Skeletal muscle satellite cell (primary cell): ENCODE measurements around the gene NLN.
"Not testable (repeated sequence)": the region's sequence is repeated elsewhere in the genome, so short reads cannot be mapped to it uniquely, and the experiment has no call there.

Source experiments
- H3K27me3 ChIP-seq: 2 replicates; pipeline ENCODE4 v1.7.0; 2013; ENCODE audit warnings: low read length; ENCODE audit not compliant: control insufficient read depth, insufficient read depth
- H3K36me3 ChIP-seq: 2 replicates; pipeline ENCODE4 v1.7.0; 2013; ENCODE audit warnings: mild to moderate bottlenecking, control low read depth, low read length; ENCODE audit not compliant: insufficient read depth
- H3K4me1 ChIP-seq: 2 replicates; pipeline ENCODE4 v1.7.0; 2013; ENCODE audit warnings: low read length; ENCODE audit not compliant: control insufficient read depth, insufficient read depth
- H3K4me2 ChIP-seq: 2 replicates; pipeline ENCODE4 v1.7.0; 2013; ENCODE audit warnings: mild to moderate bottlenecking, low read length
- H3K4me3 ChIP-seq: 2 replicates; pipeline ENCODE4 v1.7.0; 2013; ENCODE audit warnings: low read length
- H3K9ac ChIP-seq: 2 replicates; pipeline ENCODE4 v1.7.0; 2013; ENCODE audit warnings: mild to moderate bottlenecking, low read depth, low read length, moderate library complexity
- H3K9me3 ChIP-seq: replicated peaks from 2 replicates; pipeline ENCODE4 v1.7.0; 2013; ENCODE audit warnings: mild to moderate bottlenecking, control low read depth, low read length

The NLN gene

DNA sequence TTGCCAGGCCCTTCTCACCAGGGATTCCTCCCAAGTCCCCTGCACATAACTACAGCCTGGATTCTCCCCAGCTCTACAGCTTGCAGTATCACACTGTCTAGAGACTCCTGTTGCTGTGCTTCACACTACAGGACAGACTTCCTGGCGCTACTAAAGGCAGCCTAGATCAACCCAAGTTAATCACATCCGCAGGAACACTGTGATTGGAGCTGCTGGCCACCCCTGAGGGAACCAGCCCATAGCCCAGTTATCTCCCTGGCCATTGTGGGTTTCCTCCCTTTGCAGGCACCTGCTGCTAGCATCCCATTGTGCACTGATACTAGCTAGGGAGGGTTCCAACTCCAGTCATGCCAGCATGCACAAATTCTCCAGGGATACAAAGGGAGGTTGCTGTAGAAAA is 53.5 kb downstream of the NLN start:
- no peak overlapping the region for H3K9ac ChIP-seq
- no peaks in the 10 kb centered on the region for H3K9me3 ChIP-seq
- H3K27me3 ChIP-seq, result no peaks in the 10 kb centered on the region
- H3K4me3 ChIP-seq, result no peak overlapping the region
- H3K36me3 ChIP-seq, result peaks cover 21% of the 10 kb centered on the region
- H3K4me1 ChIP-seq, result peaks cover 13% of the 10 kb centered on the region
- no peak overlapping the region for H3K4me2 ChIP-seq

DNA sequence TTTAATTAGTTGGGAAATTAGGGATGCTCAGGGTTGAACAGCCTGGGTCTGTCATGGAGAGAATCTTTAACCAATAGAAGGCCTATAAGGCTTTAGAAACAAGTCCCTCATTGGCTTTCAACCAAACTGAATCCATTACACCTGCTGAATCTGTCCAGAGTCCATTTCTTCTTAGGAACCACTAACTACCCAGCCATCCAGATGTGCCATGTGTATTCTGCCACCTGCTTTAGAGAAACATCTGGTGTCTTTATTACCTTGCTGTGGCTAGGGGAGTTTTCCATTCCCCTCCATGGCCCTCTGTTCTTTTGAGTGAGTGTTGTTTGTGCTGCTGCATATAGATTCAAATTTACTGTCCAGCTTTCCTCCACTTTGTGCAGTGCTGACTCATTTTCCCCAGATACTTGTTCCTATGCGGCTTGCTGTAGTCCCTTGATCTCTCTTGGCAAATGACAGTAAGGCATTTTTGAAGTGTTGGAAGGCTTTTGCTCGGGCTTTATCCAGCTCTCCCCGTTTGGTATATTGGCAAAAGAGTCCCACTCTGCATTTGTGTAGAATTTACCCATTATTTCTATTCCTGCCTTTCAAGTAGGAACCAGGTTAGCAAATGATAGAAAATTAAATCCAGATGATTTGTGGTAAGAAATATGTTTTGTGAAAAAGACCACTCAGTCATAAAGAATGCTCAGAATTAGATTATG is 54.6 kb downstream of the NLN start:
- Histone ChIP-seq H3K4me1 (peaks cover 11% of the 10 kb centered on the region), H3K4me2 (no peak overlapping the region), H3K27me3 (no peaks in the 10 kb centered on the region), H3K9me3 (no peaks in the 10 kb centered on the region), H3K9ac (no peak overlapping the region), H3K4me3 (no peak overlapping the region), H3K36me3 (peaks cover 29% of the 10 kb centered on the region)

- Histone ChIP-seq H3K4me3 (no peak overlapping the region), H3K9ac (no peak overlapping the region), H3K4me1 (peaks cover 11% of the 10 kb centered on the region), H3K4me2 (no peak overlapping the region), H3K36me3 (peaks cover 38% of the 10 kb centered on the region), H3K27me3 (no peaks in the 10 kb centered on the region), H3K9me3 (no peaks in the 10 kb centered on the region)
Measured at GRCh38 chr5:65778126-65778525, 56.1 kb downstream of the NLN start.

DNA sequence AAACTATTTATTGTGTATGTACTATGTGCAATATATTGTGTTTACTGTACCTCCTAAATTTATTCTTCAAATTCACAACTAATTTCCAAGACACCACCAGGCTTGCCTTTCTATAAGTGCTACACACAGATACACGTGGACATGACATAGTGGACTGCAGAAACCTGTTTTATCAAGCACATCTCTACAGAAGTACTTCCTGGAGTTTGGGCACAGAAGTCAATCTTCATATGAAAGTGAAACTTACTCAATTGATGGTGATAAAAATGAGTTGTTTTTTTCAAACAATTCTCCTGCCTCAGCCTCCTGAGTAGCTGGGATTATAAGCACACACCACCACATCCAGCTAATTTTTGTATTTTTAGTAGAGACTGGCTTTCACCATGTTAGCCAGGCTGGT is 57.6 kb downstream of the NLN start:
- H3K4me1 ChIP-seq, result peaks cover 7% of the 10 kb centered on the region
- H3K4me3 ChIP-seq, result no peak overlapping the region
- H3K9ac ChIP-seq, result no peak overlapping the region
- no peak overlapping the region for H3K4me2 ChIP-seq
- no peaks in the 10 kb centered on the region for H3K9me3 ChIP-seq
- H3K36me3 ChIP-seq, result peaks cover 41% of the 10 kb centered on the region
- no peaks in the 10 kb centered on the region for H3K27me3 ChIP-seq

- H3K36me3 ChIP-seq, result peaks cover 41% of the 10 kb centered on the region
- H3K27me3 ChIP-seq, H3K4me3 ChIP-seq, H3K9me3 ChIP-seq, H3K4me2 ChIP-seq, H3K4me1 ChIP-seq, H3K9ac ChIP-seq: not testable (repeated sequence)
Measured at GRCh38 chr5:65788296-65788695, 66.3 kb downstream of the NLN start.

DNA sequence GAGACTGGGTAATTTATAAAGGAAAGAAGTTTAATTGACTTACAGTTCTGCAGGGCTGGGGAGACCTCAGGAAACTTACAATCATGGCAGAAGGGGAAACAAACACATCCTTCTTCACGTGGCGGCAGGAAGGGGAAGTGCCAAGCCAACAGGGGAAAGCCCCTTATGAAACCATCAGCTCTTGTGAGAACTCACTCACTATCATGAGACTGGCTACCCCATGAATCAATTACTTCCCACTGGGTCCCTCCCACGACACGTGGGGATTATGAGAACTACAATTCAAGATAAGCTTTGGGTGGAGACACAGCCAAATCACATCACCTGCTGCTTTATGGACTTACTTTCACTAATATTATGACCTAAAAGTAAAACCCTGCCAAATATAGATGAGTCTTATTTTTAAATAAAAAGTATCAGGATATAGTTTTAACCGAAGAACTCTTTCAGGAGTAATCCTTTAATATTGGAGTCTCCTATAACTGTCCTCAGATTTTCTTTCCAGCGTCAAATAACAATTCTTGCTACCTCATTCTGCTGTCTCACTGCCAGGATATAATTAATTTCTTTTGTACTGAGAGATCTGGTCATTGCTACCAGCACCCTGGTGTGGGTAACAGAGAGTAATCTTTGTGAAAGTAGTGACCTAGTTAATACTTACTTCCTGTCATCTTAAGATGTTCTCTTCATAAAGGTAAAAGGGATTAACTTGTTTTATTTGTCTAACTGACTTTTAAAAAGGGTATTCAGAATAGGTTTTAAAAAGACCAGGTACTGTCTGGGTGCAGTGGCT is 68.6 kb downstream of the NLN start:
- Histone ChIP-seq H3K27me3 (no peaks in the 10 kb centered on the region), H3K4me3 (no peak overlapping the region), H3K36me3 (peaks cover 35% of the 10 kb centered on the region)

DNA sequence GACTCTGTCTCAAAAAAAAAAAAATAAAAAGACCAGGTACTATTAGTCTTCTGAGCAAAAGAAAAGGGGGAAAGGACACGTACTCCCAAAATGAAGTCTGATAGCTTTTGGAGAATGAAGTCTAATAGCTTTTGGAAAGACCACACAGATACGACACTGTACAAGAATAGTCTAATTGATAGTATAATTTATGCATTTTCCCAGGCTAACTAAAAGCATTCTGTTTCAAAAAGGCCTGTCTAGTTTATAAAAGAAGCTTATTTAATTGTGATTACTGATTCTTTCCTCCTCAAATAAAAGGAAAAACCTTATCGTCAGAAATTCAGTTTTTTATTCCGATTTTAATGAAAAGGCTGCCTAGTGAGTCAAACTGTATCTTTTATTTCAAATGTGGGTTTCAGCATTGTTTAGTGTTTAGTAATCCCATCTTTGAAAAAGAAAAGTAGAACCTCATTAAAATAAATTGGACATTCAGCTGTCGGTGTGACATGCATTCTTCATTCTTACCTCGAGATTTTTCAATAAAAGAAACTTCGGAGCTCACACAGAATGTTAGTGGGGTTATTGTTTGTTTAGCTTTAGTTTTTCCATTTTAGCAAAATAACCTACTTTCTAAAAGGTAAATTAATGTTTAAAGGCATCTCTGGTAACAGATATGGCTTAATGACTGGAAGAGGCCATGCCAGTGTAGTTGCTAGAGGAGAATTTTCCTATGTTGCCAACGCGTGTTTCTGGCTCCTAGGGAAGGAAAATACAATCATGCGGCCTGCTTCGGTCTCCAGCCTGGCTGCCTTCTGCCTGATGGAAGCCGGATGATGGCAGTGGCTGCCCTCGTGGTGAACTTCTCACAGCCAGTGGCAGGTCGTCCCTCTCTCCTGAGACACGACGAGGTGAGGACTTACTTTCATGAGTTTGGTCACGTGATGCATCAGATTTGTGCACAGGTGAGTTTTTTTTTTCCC is 70.0 kb downstream of the NLN start:
- H3K27me3 ChIP-seq, result no peaks in the 10 kb centered on the region
- H3K9ac ChIP-seq, result no peak overlapping the region
- no peak overlapping the region for H3K4me3 ChIP-seq
- H3K4me2 ChIP-seq, result no peak overlapping the region
- H3K36me3 ChIP-seq, result peaks cover 30% of the 10 kb centered on the region
- peaks cover 11% of the 10 kb centered on the region for H3K4me1 ChIP-seq
- H3K9me3 ChIP-seq, result no peaks in the 10 kb centered on the region

More for the DNA sequence above, 68.6 kb downstream of the NLN start:
- H3K9ac ChIP-seq, result no peak overlapping the region
- no peaks in the 10 kb centered on the region for H3K4me1 ChIP-seq
- H3K4me2 ChIP-seq, result no peak overlapping the region
- H3K9me3 ChIP-seq, result no peaks in the 10 kb centered on the region

- Histone ChIP-seq H3K4me2 (no peak overlapping the region), H3K9me3 (no peaks in the 10 kb centered on the region), H3K36me3 (peaks cover 20% of the 10 kb centered on the region), H3K27me3 (no peaks in the 10 kb centered on the region), H3K9ac (no peak overlapping the region), H3K4me3 (no peak overlapping the region), H3K4me1 (peaks cover 17% of the 10 kb centered on the region)
Measured at GRCh38 chr5:65796269-65796668, 74.3 kb downstream of the NLN start.

GRCh38 chr5:65796751-65797316 is 74.8 kb downstream of the NLN start:
- no peak overlapping the region for H3K4me2 ChIP-seq

GRCh38 chr5:65797481-65797880 is 75.5 kb downstream of the NLN start:
- Histone ChIP-seq H3K9ac (no peak overlapping the region), H3K4me3 (no peak overlapping the region), H3K4me1 (peaks cover 26% of the 10 kb centered on the region), H3K9me3 (no peaks in the 10 kb centered on the region), H3K4me2 (no peak overlapping the region), H3K27me3 (no peaks in the 10 kb centered on the region), H3K36me3 (peaks cover 22% of the 10 kb centered on the region)

More at GRCh38 chr5:65796751-65797316, 74.8 kb downstream of the NLN start:
- H3K36me3 ChIP-seq, result peaks cover 20% of the 10 kb centered on the region
- H3K4me1 ChIP-seq, result peaks cover 22% of the 10 kb centered on the region
- no peak overlapping the region for H3K9ac ChIP-seq
- H3K4me3 ChIP-seq, result no peak overlapping the region
- H3K9me3 ChIP-seq, result no peaks in the 10 kb centered on the region
- no peaks in the 10 kb centered on the region for H3K27me3 ChIP-seq

DNA sequence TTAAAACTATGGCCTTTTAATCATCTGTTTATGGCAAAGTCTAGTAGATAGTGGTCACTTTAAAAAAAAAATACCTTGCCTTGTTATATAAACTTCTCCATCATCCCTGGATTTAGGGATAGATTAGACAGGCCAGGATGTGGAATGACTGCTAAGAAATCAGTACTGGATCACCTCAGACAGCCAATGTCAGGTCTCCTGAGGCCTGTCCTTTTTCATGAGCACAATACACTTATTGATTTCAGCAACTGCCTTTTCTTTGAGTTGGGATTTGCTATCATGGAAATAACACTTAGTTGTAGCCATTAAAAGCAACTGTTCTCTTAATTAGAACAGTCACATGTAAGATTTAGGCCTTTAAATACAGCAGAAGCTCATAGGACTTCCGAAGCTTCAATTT is 77.9 kb downstream of the NLN start:
- no peak overlapping the region for H3K4me2 ChIP-seq
- H3K4me1 ChIP-seq, result peaks cover 30% of the 10 kb centered on the region
- no peak overlapping the region for H3K4me3 ChIP-seq
- H3K36me3 ChIP-seq, result peaks cover 31% of the 10 kb centered on the region
- H3K27me3 ChIP-seq, result no peaks in the 10 kb centered on the region
- H3K9ac ChIP-seq, result no peak overlapping the region
- H3K9me3 ChIP-seq, result no peaks in the 10 kb centered on the region
